Body of pancreas (tissue), 4 donors: ENCODE results near the gene ZNF576.

Experiments used
- POLR2A ChIP-seq, 3 donors: fragments of 450-650 bp; IDR thresholded peaks; one replicate each; pipeline ENCODE4 v1.6.1; 2016; ENCODE audit warnings: antibody characterized with exemption in 3 of 3, mild to moderate bottlenecking in 2 of 3
- TF ChIP-seq, protein P1 (sequence below), 7 experiments: fragments of 450-650 bp in 4 of 7; fragments of 200-600 bp in 3 of 7; sonication (generic) in 3 of 7; IDR thresholded peaks; one replicate each; pipeline ENCODE4 v1.5.1; 2016 to 2019; ENCODE audit warnings: antibody characterized with exemption in 7 of 7

DNA sequence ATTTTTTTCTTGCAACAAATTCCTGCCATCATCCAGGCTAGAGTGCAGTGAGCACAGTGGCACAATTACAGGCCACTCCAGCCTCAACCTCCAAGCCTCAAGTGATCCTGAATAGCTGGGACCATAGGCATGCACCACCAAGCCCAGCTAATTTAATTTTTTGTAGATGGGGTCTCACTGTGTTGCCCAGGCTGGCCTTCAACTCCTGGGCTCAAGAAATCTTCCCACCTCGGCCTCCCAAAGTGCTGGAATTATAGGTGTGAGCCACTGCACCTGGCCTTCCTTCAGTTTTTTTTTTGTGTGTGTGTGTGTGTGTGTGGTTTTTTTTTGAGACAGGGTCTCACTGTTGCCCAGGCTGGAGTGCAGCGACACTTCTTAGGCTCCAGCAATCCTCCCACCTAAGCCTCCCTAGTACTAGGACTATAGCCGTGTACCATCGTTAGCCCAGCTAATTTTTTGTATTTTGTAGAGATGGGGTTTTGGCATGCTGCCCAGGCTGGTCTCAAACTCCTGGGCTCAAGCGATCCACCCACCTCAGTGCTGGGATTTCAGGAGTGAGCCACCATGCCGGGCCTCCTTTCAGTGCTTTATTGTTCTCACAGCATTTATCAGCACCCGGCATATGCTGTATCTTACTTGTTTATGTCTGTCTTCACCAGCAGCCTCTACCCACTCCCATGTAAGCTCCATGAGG lies 9.6 kb downstream of the ZNF576 start:
- TF ChIP-seq, protein P1, sequence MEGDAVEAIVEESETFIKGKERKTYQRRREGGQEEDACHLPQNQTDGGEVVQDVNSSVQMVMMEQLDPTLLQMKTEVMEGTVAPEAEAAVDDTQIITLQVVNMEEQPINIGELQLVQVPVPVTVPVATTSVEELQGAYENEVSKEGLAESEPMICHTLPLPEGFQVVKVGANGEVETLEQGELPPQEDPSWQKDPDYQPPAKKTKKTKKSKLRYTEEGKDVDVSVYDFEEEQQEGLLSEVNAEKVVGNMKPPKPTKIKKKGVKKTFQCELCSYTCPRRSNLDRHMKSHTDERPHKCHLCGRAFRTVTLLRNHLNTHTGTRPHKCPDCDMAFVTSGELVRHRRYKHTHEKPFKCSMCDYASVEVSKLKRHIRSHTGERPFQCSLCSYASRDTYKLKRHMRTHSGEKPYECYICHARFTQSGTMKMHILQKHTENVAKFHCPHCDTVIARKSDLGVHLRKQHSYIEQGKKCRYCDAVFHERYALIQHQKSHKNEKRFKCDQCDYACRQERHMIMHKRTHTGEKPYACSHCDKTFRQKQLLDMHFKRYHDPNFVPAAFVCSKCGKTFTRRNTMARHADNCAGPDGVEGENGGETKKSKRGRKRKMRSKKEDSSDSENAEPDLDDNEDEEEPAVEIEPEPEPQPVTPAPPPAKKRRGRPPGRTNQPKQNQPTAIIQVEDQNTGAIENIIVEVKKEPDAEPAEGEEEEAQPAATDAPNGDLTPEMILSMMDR (IDR thresholded peaks at IDR 0.05): no peak
- TF ChIP-seq POLR2A (IDR thresholded peaks at IDR 0.05): no peak
